Uterus (tissue), 2 donors: ENCODE measurements around the gene TANGO2.

Source experiments
- POLR2A ChIP-seq, 2 donors: fragments of 450-650 bp; IDR thresholded peaks; one replicate each; pipeline ENCODE4 v1.6.1; 2016; ENCODE audit warnings: antibody characterized with exemption in 2 of 2, mild to moderate bottlenecking in 1 of 2, moderate library complexity in 1 of 2
- TF ChIP-seq, protein P1 (sequence below), 4 experiments: fragments of 200-600 bp in 2 of 4; fragments of 450-650 bp in 2 of 4; sonication (generic) in 2 of 4; IDR thresholded peaks; one replicate each; pipeline ENCODE4 v1.5.1; 2016 to 2019; ENCODE audit warnings: antibody characterized with exemption in 4 of 4, mild to moderate bottlenecking in 2 of 4, moderate library complexity in 1 of 4

DNA sequence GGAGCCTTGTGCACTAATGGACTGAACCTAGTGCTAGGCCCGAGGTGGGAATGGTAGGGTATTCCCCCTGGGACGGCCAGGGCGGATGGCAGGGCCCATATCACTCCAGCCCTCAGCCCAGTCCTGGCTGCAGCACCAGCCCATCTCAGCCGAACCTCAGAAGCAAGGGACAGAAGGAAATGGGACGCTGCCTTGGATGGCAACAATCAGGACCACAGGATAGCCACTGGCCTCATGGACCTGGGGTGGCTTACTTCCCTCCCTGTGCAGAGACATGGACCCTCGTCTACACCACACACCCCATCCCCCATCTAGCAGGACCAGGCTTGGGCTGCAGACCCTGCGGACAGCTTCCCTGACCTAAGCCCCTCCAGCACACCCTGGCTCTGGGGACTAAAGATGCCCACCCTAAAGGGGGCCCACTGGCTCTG, 28.4 kb upstream of the TANGO2 start:
- TF ChIP-seq POLR2A (IDR thresholded peaks at IDR 0.05): no peak
- TF ChIP-seq, protein P1, sequence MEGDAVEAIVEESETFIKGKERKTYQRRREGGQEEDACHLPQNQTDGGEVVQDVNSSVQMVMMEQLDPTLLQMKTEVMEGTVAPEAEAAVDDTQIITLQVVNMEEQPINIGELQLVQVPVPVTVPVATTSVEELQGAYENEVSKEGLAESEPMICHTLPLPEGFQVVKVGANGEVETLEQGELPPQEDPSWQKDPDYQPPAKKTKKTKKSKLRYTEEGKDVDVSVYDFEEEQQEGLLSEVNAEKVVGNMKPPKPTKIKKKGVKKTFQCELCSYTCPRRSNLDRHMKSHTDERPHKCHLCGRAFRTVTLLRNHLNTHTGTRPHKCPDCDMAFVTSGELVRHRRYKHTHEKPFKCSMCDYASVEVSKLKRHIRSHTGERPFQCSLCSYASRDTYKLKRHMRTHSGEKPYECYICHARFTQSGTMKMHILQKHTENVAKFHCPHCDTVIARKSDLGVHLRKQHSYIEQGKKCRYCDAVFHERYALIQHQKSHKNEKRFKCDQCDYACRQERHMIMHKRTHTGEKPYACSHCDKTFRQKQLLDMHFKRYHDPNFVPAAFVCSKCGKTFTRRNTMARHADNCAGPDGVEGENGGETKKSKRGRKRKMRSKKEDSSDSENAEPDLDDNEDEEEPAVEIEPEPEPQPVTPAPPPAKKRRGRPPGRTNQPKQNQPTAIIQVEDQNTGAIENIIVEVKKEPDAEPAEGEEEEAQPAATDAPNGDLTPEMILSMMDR (IDR thresholded peaks at IDR 0.05): no peak
